ENCODE results near the gene ABCA8.

DNA sequence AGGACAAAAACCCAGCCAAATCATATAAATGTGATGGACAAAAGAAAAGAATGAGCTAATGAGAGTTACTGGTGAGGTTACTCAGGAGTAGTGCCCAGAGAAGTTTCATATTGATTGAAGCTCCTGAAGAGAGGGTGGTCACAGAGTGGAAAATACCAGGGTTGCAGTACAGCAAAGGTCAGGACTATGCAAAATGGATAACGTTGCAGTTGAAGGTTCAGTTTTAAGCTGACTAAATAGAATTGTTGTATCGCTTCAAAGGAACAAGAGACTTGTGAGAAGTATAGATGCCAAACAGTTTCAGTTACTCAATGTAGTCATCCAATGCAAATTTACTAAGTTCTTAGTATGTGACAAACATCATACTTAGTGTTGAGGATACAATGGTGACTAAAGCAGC lies 47.1 kb downstream of the ABCA8 start:
- TF ChIP-seq GATA3 (IDR thresholded peaks at IDR 0.05; ENCODE audit: low read depth, low read length) = no peak
- TF ChIP-seq GATA2 (IDR thresholded peaks at IDR 0.05; ENCODE audit: low read depth, low read length) = no peak

Measured in SH-SY5Y (cell line).